GM19463 (cell line): ENCODE results near the gene BCLAF1.

ENCODE experiments used
- ATAC-seq: cut with Tn5 transposase; IDR thresholded peaks from one replicate; pipeline ENCODE4 v1.9.1; 2021; ENCODE audit warnings: mild to moderate bottlenecking, moderate library complexity; ENCODE audit not compliant: unreplicated experiment

Gene BCLAF1

DNA sequence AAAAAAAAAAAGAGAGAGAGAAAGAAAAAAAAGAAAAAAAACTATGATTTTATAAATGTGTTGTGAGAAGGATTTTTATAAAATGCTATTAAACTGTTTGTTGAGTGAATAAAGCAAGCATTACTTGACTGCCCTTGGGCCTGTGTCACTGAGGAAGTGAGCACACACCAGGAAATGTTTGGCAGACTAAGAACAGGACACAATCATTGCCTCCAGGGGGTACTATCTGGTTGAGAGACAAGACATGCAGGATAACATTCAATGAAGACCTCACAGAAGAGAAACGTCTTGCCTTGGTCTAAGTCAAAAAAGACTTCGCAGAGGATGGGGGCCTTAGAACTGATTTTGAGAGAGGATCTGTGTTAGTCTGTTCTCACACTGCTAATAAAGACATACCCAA, 80.2 kb downstream of the BCLAF1 start:
- ATAC-seq = no peak

DNA sequence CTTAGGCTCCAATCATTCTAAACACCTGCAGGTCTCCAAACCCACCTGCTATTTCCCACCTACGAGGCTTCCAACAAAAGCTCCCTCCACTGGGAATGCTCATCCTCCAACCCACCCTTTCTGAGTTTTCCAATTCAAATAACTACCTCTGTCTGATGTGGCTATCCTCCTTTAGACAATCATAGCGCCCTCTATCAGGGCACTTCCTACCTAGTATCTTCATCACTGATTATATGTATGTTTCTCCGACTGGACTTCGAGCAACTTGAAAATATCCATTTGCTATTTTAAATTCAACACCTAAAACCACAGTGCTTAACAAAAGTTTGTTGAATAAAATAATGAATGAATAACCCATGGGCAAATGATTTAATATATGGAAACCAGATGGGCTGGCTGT, 80.9 kb downstream of the BCLAF1 start:
- ATAC-seq = no peak
